Spleen (tissue), 7 donors: ENCODE results near the gene RNF6.

Source experiments
- POLR2A ChIP-seq, 3 donors: fragments of 450-650 bp; IDR thresholded peaks; one replicate each; pipeline ENCODE4 v1.5.1; 2017; ENCODE audit warnings: antibody characterized with exemption in 3 of 3, mild to moderate bottlenecking in 1 of 3
- TF ChIP-seq, protein P1 (sequence below), 11 experiments: fragments of 200-600 bp in 7 of 11; fragments of 450-650 bp in 4 of 11; sonication (generic) in 4 of 11; IDR thresholded peaks in 8 of 11; conservative IDR thresholded peaks in 3 of 11; 1 replicate in 7 of 11; 2 replicates in 4 of 11; pipeline versions ENCODE4 v1.4.0 to v1.8.0; 2016 to 2021; ENCODE audit warnings: antibody characterized with exemption in 11 of 11, inconsistent platforms in 4 of 11, mild to moderate bottlenecking in 1 of 11
- donor health status: DM: no; HTN: no; CAD: no; lungs with moderate emphysema.
- donor health status: DM: no; HTN: no; CAD: no.
- donor health status: DM: no; HTN: no; CAD: no.

DNA sequence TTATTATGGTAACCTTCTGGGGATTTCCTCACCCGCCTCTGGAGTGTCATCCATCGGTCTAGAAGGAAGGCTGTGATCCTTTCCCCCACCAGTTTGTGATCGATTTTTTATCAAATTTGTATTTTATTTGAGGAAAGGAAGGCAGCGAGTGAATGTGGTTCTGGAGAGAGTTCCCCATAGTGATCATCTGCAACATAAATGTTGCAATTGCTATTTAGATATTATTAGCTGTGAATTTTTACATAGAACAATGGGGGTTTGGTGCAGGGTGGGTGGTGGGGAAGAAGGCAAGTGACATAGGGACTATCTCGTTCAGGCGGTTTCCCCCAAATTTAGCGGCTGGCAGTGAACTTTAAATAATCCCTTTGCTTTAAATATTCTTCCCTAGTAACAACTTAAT lies 33.0 kb upstream of the RNF6 start:
- TF ChIP-seq POLR2A (IDR thresholded peaks at IDR 0.05) = no peak
- TF ChIP-seq, protein P1, sequence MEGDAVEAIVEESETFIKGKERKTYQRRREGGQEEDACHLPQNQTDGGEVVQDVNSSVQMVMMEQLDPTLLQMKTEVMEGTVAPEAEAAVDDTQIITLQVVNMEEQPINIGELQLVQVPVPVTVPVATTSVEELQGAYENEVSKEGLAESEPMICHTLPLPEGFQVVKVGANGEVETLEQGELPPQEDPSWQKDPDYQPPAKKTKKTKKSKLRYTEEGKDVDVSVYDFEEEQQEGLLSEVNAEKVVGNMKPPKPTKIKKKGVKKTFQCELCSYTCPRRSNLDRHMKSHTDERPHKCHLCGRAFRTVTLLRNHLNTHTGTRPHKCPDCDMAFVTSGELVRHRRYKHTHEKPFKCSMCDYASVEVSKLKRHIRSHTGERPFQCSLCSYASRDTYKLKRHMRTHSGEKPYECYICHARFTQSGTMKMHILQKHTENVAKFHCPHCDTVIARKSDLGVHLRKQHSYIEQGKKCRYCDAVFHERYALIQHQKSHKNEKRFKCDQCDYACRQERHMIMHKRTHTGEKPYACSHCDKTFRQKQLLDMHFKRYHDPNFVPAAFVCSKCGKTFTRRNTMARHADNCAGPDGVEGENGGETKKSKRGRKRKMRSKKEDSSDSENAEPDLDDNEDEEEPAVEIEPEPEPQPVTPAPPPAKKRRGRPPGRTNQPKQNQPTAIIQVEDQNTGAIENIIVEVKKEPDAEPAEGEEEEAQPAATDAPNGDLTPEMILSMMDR (IDR thresholded peaks at IDR 0.05 in 8 of 11, conservative IDR thresholded peaks at IDR 0.05 in 3 of 11) = no peak
